GM19452 (cell line): ENCODE measurements around the gene CTU1.

ENCODE experiments used
- ATAC-seq: cut with Tn5 transposase; IDR thresholded peaks from one replicate; pipeline ENCODE4 v1.9.1; 2021; ENCODE audit not compliant: unreplicated experiment

CTU1 gene

DNA sequence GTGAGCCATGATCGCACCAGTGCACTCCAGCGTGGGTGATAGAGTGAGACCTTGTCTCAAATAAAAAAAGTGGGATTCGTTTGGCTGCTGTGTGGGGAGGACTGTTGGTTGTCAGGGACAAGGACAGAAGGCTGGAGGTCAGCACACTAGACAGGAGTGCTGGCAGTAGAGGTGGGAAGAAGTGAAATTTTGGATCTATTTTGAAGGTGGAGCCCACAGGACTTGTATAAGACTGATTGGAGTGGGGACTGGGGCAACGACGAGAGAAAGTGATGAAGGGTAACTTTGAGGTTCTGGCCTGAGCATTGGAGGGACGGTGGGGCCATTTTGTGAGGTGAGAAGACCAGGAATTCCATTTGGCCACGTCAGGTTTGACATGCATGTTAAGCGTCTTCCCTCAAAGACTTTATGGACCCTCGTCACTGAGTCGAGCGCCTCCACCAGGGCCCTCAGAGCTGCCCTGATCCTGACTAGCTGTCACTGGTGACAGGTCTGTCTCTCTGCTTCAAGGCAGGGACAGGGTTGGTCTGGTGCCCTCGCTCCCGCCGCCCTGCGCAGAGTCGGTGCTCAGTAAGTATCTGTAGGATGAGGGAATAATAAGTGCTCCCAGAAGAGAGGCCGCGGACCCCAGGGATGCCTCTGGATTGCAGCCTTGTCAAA is 673 bp downstream of the CTU1 start:
- ATAC-seq: no peak

DNA sequence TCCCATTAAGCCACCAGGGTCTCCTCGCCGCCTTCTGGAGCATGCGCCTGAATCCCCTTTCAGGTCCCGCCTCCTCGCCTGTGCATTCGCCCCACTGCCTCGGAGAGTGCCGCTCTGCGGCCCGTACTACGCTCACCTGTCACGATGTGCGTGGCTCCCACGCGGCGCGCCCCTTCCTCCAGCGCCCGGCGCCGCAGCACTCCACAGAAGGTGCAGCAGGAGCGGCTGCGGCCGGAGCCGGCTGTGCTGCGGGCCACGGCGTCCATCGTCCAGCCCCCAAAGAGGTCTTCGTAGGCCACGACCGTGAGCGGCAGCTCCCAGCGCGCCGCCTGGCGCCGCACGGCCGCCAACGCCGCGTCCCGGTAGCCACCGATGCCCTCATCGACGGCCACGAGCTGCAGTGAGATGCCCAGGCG is 4.3 kb downstream of the CTU1 start:
- ATAC-seq: no peak

DNA sequence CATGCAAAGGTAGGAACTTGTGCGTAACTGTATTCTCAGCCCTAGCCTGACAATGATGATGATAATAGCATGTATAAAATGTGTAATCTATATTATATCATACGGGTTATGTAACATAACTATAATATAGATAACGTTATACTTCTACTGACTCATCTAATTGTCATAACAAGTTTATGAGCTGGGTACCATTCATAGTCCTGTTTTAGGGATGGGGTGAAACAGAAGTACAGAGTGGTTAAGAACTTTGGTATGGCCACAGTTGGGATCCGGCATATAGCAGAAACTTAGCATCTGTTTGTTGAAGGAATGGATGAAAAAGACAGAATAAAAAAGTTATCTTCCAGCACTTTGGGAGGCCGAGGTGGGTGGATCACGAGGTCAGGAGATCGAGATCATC is 5.2 kb downstream of the CTU1 start:
- no peak for ATAC-seq

DNA sequence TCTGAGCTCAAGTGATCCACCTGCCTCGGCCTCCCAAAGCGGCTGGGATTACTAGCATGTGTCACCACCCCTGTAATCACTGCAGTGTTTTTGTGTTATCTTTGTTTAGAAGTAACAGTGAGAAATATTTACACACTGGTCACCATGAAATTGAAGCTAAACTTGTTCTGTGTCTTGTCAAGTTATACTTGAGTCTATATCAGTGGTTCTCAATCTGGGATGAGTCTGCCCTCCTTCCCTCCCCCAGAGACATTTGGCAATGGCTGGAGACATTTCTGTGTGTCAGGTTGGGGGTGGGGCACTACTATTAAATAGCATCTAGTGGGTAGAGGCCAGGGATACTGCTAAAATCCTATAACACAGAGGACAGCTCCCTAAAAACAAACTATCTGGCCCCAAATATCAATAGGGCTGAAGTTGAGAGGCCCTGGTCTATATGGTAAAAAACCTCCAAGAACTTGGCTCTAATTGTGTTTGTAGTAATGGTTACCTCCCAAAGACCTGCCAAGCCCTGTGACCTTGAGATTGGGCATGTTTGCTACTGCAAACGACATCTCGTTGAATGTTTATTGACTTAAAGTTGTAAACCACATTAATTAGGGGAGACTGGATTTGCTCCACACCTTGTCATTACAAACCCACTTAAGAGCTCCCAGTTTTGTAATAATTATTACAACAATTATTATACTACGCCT is 6.9 kb downstream of the CTU1 start:
- ATAC-seq: no peak

DNA sequence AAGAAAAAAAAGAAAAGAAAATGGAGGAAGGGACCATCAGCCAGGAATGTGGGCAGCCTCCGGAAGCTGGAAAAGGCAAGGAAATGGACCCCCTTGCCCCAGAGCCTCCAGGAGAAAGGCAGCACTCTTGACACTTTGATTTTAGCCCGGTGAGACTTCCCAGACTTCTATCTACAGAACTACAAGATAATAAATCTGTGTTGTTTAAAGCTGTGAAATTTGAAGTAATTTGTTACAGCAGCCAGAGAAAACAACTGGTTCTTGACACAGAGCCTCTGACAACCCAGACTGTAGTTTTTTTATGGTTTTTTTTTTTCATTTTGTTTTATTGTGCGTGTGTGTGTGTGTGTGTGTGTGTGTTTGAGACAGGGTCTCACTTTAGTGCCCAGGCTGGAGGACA is 7.6 kb downstream of the CTU1 start:
- ATAC-seq: no peak

DNA sequence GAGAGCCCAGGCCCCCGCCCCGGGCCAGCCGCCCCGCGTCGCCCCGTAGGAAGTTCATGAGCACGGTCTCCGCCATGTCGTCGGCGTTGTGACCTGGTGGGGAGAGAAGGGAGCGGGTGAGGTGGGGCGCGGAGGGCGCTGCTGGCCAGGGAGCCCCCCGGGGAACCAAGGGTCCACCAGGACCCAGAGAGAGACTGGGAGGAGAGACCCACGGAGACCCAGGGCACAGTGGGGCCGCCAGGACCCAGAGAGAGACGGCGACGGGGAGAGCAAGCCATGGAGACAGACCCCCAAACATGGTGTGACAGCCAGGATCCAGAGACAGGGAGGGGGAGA is 9.2 kb downstream of the CTU1 start:
- no peak for ATAC-seq

DNA sequence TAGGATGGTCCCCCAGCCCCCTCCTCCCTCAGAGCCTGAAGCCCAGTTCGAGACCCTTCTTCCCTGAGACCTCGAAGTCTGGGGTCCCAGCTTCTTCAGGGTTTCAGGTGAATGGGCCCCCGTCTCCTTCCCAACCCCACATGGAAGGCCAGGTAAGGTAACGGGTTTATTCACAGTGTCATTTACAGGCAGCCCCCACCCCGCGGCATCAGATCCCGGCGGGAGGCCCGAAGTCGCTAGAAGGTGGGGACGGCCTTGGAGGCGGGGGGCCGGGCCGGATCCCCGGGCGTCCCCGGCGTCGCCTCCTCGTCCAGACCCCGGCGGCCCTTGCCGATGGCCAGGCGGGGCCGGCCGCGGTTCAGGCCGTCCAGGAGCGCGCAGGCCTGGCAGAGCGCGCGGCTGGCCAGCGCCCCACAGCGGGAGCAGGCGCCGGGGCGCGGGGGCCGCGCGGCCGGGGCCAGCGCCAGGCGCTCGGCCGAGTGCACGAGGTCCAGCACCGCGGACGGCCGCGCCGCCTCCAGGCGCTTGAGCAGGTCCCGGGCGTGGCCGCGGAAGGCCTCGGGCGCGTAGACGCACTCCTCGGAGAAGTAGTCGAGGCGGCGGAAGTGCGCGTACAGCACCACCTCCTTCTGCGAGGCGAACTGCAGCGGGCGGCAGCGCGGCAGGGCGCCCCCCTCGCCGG is 9.7 kb downstream of the CTU1 start:
- no peak for ATAC-seq

DNA sequence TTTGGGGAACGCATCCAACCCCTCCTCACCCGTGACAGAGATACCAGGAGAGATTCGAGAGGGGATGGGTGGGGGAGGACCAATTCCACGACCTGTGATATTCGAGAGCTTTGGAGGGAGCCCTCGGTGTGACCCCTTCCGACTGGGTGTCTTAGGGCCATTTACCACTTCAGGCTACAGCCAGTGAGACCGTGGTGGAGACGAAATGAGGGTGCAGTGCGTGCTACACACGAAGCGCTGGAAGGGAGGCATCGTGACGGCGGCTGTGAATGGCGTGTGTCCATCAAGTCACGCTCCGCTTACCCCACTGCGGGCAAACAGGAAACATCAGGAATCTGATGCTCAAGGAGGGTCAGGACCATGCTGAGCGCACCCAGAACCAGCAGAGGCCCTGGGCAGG is 10.4 kb downstream of the CTU1 start:
- ATAC-seq: no peak

DNA sequence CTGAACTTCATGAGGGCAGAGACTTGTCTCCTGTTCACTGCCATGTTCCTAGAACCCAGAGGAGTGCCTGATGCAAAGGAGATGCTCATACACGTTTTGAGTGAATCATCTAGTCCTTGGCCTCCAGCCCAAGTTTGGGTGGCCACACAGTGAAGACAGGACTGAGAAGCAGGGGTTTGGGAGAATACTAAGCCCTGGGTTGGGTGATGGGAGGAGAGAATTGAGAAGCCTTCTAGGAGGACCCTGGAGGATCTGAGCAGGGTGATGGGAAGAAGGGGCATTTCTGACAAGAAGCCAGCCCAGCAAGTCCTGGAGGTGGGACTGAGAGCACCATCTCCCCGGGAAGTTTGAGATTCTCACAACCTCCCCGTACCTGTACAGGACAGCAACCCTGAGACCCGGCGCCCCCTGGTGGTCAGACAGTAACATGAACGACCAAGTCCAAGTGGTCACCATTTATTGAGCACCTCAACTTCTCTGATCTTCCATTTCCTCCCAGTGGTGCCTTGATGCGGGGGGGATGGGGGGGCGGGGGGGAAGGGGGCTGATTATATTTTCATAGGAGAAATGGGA is 11.0 kb downstream of the CTU1 start:
- no peak for ATAC-seq

DNA sequence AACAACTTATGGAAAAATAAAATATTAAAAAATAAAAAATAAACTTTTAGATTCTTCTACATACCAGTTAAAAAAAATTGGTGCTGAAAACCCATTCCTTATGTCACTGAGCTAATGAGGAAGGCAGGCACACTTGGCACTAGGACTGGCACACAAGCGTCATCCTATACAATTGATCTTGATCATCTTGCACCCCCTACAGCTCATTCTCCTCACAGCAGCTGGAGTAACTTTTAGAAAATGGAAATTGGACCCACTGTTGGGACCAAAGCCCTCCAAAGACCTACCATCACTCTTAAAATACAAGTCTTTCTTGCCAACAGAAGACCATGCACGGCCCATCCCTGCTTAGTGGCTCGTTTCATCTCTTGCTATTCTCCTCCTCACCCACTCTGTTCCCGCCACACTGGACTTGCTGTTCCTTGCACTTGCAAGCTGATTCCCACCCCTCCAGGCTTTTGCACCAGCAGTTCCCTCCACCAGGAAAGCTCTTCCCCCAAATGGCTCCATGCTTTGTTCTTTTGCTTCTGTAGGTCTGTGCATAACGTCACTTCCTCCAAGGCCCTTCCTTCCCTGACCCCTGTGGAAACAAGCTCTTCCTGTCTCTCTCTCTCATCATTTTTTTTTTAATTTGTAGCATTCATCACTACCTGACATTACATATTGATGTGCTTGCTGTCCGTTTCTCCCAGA is 11.6 kb downstream of the CTU1 start:
- no peak for ATAC-seq

DNA sequence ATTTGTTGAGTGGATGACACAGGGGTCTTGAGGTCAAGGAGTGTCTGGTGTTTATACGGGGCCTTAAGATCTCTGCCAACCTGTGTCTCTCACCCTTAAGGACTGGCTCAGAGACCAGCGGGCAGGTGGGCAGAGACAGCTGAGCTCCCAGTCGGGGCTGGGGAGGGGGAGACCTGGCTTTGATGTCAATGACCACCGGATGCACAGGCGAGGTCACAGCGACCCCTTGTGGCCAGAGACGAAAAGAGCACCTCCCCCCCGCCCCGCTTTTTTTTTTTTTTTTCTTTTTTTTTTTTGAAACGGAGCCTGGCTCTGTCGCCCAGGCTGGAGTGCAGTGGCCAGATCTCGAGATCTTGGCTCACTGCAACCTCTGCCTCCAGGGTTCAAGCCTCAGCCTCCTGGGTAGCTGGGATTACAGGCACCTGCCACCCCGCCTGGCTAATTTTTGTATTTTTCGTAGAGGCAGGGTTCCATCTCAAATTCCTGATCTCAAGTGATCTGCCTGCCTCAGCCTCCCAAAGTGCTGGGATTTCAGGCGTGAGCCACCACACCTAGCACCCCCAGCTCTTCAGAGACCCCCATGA is 13.4 kb downstream of the CTU1 start:
- ATAC-seq: no peak

DNA sequence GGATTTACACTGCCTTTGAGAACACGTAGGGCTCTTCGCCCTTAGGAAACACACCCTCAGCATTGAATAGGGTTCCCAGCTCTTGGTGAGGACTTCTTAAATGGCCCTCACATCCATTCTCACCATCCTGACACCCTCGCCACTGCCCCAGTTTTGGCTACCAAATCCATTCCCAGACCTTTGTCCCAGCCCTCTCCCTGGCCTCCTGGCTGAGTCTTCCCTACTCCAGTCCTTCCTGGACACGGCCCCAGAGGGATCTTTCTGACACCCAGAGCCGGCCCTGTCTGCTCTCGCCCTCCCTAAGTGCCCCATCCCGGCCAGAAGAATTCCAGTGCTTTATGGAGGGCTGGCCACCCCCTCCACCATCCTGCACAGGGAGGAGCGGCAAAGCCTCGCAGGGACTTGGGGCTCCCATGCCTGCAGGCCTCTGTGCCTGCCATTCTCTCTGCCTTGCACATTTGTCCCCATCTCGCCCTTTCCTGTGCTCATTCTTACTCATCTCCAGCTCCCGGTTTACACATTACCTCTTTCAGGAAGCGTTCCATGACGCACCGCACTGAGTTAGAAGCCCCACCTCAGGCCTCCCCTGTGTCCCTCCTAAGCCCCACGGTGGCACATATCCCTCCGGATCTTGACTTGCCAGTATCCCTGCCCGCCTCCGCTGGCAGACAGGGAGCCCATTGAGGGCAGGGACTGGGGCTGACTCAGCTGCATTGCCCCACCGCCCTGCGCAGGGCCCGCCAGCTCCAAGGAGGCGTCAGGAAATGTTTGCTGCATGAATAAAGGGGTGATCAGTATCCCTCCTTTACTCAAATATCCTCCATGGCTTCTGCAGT is 14.5 kb downstream of the CTU1 start:
- no peak for ATAC-seq

DNA sequence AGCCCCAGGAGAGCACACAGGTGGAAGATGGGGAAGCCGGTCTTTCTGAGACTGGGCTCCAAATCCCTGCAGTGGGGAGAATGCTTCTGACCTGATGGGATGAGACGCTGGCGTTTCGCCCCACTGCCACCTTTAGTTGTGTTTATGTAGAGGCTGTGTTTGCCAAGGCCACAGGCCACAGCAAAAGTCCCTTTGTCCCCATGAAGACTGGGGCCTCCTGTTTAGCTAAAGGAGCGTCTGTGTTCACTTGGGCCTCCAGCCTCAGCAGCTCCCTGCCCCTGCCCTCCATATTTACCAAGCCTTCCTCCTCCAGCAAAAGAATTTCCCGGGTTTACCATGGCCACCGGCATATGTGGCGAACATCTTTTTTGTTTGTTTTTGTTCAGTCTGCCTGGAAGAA is 15.1 kb downstream of the CTU1 start:
- no peak for ATAC-seq

DNA sequence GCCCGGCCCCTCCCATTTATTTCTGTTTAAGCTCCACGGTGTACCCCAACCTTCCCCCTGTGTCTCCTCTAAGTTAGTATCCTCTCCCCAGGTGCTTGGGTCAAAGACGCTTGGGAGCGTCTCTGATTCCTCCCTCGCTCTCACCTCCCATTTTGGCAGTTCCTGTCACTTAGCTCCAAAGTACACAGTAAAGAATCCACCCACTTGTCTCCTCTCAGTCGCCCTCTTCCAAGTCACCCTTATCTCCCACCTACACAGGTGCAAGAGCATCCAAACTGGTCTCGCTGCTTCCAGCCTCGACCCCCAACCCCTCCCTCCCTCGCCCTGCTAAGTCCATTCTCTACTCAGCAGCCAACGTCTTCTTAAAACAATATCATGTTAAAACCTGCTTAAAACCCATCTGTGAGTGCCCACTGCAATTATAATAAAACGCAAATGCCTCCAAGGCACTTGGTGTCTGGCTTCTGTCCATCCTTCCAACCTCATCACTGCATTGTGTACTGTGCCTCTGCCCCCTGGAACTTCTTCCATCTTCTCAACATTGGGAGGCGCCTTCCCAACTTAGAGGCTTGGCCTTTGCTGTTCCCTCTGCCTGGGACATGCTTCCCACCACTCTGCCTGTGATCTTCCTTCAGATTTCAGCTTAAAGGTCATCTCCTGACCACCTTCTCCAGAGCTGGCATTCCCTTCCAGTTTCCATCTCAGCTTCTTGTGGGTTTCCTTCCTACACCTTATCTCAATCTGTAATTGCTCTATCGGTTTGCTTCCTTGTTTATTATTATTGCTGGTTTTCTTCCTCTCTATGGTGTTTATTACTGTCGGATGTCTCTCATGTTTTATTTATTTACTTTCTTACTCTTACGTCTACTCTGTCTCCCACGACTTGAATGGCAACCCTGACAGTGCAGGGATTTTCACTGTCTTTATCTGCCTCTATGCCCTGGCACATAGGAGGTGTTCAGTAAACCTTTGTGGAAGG is 16.0 kb downstream of the CTU1 start:
- ATAC-seq: no peak

DNA sequence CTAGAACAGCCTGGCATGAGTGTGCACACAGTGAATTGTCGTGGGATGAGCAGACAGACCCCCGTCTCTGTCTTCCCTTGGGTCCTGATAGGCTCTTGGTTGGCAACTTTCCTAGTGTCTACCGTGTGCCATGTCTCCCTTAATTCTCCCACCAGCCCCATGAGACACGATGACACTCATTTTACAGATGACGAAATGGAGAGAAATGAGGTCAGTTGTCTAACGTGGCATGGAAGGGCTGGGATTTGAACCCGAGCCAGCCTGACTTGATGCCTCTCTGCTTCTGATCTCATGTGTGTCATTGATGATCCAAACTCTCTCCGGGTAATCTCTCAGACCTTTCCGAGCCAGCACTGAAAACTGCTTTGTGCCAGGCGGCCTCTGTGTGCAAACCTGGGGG is 17.1 kb downstream of the CTU1 start:
- ATAC-seq: no peak

DNA sequence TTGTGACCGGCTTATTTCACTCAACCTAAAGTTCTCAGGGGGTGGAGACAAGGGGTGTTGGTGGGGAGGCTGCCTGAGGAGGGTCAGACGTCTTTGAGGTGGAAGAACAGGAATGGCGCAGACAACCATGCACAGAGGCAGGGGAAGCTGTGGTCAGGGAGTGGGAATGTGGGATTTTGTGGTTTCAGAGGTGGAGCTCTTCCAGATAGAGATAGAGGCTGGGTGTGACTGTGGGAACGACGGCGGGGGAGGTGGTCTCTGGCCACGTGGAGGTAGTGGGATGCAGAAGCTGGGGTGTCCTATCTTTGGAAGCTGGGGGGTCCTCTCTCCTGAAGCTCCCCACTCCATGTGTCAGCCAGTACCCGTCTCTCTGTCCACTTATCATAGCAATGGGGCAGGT is 17.7 kb downstream of the CTU1 start:
- ATAC-seq: no peak

DNA sequence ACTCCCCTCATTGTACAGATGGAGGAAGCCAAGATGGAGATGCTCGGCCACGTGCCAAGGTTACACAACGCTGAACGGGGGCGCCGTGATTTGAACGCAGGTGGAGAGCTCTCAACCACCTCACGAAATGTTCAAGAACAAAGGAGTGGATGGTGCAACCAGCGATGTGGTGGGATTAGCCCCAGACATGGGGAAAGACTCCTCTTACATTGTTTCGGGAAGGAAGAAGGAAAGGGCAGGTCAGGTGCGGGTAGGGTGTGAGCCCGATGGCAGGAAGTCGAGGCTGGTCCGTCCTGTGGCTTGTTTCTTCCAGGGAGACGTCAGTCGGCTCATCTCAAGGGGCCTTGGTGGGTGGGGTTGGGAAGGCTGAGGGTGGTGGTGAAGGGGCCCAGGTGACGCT is 18.4 kb downstream of the CTU1 start:
- ATAC-seq: no peak

DNA sequence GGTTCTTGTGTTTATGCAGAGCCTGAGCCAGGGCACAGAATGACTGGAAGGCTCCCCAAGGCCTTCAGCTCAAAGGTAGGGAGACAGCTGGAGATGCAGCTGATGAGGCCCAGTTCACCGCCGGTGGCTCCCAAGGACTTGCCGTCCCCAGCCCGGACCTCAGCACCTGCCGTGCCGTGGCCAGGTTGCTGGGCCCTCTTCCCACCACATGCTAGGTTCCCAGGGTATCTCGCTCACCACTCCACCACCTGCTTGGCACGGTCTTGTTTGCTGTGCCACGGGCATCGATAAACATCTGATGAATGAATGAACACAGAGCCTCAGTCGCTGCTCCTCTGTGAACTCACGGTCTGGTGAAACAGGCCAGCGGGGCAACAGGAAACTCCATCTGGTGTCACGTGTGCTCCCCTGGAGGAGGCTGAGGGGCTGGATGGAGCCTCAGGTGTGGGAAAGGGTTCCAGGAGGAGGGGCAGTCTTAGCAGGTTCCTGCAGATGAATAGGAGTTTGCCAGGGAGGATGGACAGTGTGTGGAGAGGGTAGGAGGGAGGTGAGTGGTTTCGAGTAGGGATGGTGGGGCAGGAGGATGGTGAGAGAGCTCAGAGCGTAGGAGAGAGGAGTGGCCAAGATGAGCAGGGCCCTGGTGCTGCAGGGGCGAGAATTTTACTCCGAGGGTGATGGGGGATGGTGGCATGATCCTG is 21.9 kb downstream of the CTU1 start:
- ATAC-seq: no peak

DNA sequence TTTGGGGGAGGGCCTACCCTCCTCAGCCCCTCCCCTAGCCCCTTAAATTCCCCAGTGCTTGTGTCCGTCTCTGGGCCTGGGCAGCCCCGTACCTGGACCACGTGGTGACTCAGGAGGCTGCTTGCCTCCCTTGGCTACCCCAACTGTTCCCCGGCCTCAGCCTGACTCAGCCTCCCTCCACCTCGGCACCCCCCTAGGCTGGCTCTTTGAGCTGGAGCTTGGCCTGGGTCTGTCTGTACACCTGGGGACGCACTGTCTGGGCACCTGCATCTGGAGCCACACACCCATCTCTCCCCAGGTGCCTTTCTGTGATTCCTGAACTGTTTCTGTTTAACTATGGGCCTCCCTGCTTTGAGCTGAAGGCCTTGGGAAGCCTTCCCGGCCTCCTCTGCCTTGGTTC is 23.7 kb downstream of the CTU1 start:
- no peak for ATAC-seq
